DND-41 (cell line): ENCODE results near the gene KAT6B.

Source experiments
- EZH2 ChIP-seq: IDR thresholded peaks from 3 replicates; pipeline ENCODE4 v1.6.1; 2012; ENCODE audit warnings: borderline replicate concordance, low read depth, mild to moderate bottlenecking, moderate library complexity, low read length, inconsistent platforms; ENCODE audit not compliant: severe bottlenecking
- TF ChIP-seq, protein P1 (sequence below): IDR thresholded peaks from 2 replicates; pipeline ENCODE4 v1.5.1; 2012; ENCODE audit warnings: borderline replicate concordance, low read length, moderate library complexity, mild to moderate bottlenecking; ENCODE audit not compliant: poor library complexity, severe bottlenecking; ENCODE audit errors: extremely low read depth

DNA sequence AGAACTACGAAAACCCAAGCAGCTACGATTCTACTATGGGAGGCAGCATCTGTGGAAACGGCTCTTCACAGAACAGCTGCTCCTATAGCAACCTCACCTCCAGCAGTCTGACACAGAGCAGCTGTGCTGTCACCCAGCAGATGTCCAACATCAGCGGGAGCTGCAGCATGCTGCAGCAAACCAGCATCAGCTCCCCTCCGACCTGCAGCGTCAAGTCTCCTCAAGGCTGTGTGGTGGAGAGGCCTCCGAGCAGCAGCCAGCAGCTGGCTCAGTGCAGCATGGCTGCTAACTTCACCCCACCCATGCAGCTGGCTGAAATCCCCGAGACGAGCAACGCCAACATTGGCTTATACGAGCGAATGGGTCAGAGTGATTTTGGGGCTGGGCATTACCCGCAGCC lies 203.5 kb downstream of the KAT6B start:
- TF ChIP-seq, protein P1, sequence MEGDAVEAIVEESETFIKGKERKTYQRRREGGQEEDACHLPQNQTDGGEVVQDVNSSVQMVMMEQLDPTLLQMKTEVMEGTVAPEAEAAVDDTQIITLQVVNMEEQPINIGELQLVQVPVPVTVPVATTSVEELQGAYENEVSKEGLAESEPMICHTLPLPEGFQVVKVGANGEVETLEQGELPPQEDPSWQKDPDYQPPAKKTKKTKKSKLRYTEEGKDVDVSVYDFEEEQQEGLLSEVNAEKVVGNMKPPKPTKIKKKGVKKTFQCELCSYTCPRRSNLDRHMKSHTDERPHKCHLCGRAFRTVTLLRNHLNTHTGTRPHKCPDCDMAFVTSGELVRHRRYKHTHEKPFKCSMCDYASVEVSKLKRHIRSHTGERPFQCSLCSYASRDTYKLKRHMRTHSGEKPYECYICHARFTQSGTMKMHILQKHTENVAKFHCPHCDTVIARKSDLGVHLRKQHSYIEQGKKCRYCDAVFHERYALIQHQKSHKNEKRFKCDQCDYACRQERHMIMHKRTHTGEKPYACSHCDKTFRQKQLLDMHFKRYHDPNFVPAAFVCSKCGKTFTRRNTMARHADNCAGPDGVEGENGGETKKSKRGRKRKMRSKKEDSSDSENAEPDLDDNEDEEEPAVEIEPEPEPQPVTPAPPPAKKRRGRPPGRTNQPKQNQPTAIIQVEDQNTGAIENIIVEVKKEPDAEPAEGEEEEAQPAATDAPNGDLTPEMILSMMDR: no peak
- no peak for TF ChIP-seq EZH2
